Testis (tissue), 3 donors: Measurements from ENCODE around the gene IGSF9. TPM values are rescaled to one million over a fixed set of nuclear protein-coding genes. Genes with fewer than 3 reads are reported as not detected.
"Not testable (repeated sequence)": the region's sequence is repeated elsewhere in the genome, so short reads cannot be mapped to it uniquely, and the experiment has no call there.

Experiments used
- DNase-seq: peaks from one replicate; pipeline ENCODE4 v3.0.0-alpha.2; 2019
- H3K27ac ChIP-seq, 2 donors: fragments of 200-600 bp; sonication (generic); one replicate each; pipeline ENCODE4 v1.5.1; 2019
- H3K27me3 ChIP-seq: fragments of 200-600 bp; sonication (generic); one replicate; pipeline ENCODE4 v1.5.1; 2019
- H3K36me3 ChIP-seq: fragments of 200-600 bp; sonication (generic); one replicate; pipeline ENCODE4 v1.5.1; 2017; ENCODE audit warnings: low read depth; ENCODE audit errors: missing control alignments
- H3K4me1 ChIP-seq: fragments of 200-600 bp; sonication (generic); one replicate; pipeline ENCODE4 v1.5.1; 2019
- H3K4me3 ChIP-seq, 2 donors: fragments of 200-600 bp; sonication (generic); one replicate each; pipeline ENCODE4 v1.5.1; 2017 to 2019
- H3K9me3 ChIP-seq: fragments of 200-600 bp; sonication (generic); one replicate; pipeline ENCODE4 v1.5.1; 2017
- POLR2A ChIP-seq: fragments of 450-650 bp; IDR thresholded peaks from one replicate; pipeline ENCODE4 v1.6.1; 2017; ENCODE audit warnings: antibody characterized with exemption, mild to moderate bottlenecking, moderate library complexity
- WGBS, 2 donors: methylation state at CpG; one replicate each; pipeline ENCODE4 v1.1.5; 2018; 5-methylcytosine and 5-hydroxymethylcytosine counted together
- intact Hi-C: fragments of 100-400 bp; cut with DNase I; formaldehyde crosslinking; loops from one replicate; pipeline ENCODE4 v1.15.1; 2023; ENCODE audit warnings: low total_unique reads
- polyA plus RNA-seq: library from polyadenylated mRNA; stranded (reverse); fragments of 350-450 nt; fragmentation: Illumina TruSeq; extraction: RNeasy Lipid Tissue Mini Kit (QIAGEN cat#74804); gene quantifications from one replicate; pipeline ENCODE4 v1.2.3, GENCODE V29; 2014; ENCODE audit warnings: low read depth, low replicate concordance; ENCODE audit not compliant: insufficient read depth
- total RNA-seq, 2 donors: library from RNA; depleted of rRNA; stranded (reverse); fragments of >200 nt; gene quantifications; one replicate each; pipeline ENCODE4 v1.2.3, GENCODE V29; 2016
- TF ChIP-seq, protein P1 (sequence below), 3 experiments: fragments of 450-650 bp in 2 of 3; fragments of 200-600 bp in 1 of 3; sonication (generic) in 1 of 3; IDR thresholded peaks; one replicate each; pipeline ENCODE4 v1.5.1; 2016 to 2019; ENCODE audit warnings: antibody characterized with exemption in 3 of 3, mild to moderate bottlenecking in 2 of 3, moderate library complexity in 1 of 3

Gene IGSF9
- total and polyA plus RNA-seq, 3 donors from 2014 or later, result 4.8 to 10.2 (median 7.9) TPM

DNA sequence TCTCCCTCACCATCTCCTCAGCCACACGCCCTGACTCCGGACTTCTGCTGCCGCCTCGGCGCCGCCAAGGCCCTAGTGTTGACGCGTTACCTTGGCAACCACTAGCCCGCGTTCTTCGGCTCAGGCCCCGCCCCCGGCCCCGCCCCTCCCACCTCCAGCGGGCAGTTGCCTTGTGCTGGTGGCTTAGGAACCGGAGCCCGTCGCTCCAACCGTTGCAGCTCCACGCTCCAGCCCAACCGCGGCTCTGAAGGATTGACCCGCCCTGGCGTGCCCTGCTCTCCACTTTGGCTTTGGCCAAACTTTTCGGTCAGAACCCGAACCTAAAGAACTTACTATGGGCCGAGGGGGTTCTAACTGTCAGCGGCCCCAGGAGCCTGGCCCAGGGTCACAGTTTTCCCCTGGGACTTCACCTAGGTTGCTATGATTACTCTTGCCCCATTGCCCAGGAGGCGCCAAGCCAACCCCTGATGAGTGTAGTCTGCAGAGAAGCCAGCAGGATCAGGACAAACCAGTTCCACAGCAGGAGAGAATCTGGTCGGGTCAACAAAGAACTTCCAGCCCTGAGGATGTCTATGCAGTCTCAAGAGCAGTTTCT lies 45.2 kb downstream of the IGSF9 start, which contains the start of gene CFAP45:
Gene CFAP45, minus strand, starts transcription at position 80 of the 595 bp plus-strand sequence. Its CDS starts 67 bp downstream, at position 13.
- Histone ChIP-seq H3K27me3 (no peaks in the 10 kb centered on the region), H3K9me3 (no peaks in the 10 kb centered on the region), H3K27ac (peak within 1 kb of the TSS in 1 of 2 donors; percentile 20), H3K4me3 (peak within 1 kb of the TSS; percentile 24 to 38), H3K4me1 (peaks cover 15% of the 10 kb centered on the region), H3K36me3 (no peaks in the 10 kb centered on the region)
- 23 to 27% methylated on average over 16 to 30 of the region's 30 CpGs for WGBS, 2 donors
- peak; percentile 81 for DNase-seq
- intact Hi-C loops, result no loop called here
- TF ChIP-seq, protein P1, sequence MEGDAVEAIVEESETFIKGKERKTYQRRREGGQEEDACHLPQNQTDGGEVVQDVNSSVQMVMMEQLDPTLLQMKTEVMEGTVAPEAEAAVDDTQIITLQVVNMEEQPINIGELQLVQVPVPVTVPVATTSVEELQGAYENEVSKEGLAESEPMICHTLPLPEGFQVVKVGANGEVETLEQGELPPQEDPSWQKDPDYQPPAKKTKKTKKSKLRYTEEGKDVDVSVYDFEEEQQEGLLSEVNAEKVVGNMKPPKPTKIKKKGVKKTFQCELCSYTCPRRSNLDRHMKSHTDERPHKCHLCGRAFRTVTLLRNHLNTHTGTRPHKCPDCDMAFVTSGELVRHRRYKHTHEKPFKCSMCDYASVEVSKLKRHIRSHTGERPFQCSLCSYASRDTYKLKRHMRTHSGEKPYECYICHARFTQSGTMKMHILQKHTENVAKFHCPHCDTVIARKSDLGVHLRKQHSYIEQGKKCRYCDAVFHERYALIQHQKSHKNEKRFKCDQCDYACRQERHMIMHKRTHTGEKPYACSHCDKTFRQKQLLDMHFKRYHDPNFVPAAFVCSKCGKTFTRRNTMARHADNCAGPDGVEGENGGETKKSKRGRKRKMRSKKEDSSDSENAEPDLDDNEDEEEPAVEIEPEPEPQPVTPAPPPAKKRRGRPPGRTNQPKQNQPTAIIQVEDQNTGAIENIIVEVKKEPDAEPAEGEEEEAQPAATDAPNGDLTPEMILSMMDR (IDR thresholded peaks at IDR 0.05), result no peak
- no peak for TF ChIP-seq POLR2A

GRCh38 chr1:159899634-159900033 lies 45.8 kb downstream of the IGSF9 start:
- intact Hi-C loops, H3K27me3 ChIP-seq, H3K9me3 ChIP-seq, DNase-seq, H3K27ac ChIP-seq, H3K36me3 ChIP-seq: not testable (repeated sequence)
- WGBS, 2 donors, result 57 to 60% methylated on average over 11 to 15 of the region's 15 CpGs
- peak overlapping the region; percentile 24 to 38 for H3K4me3 ChIP-seq
- H3K4me1 ChIP-seq, result peaks cover 15% of the 10 kb centered on the region

- WGBS, 2 donors, result 87 to 90% methylated on average over 3 of the region's 3 CpGs
- intact Hi-C loops, result no loop called here
- H3K4me3 ChIP-seq, result no peak overlapping the region
- no peaks in the 10 kb centered on the region for H3K27me3 ChIP-seq
- no peaks in the 10 kb centered on the region for H3K36me3 ChIP-seq
- no peak overlapping the region for H3K27ac ChIP-seq
- no peaks in the 10 kb centered on the region for H3K9me3 ChIP-seq
- TF ChIP-seq, protein P1 (IDR thresholded peaks at IDR 0.05), result no peak
- TF ChIP-seq POLR2A, result no peak
- H3K4me1 ChIP-seq, result peaks cover 15% of the 10 kb centered on the region
- no peak for DNase-seq
These were observed 46.9 kb downstream of the IGSF9 start for GRCh38 chr1:159898527-159898926.

DNA sequence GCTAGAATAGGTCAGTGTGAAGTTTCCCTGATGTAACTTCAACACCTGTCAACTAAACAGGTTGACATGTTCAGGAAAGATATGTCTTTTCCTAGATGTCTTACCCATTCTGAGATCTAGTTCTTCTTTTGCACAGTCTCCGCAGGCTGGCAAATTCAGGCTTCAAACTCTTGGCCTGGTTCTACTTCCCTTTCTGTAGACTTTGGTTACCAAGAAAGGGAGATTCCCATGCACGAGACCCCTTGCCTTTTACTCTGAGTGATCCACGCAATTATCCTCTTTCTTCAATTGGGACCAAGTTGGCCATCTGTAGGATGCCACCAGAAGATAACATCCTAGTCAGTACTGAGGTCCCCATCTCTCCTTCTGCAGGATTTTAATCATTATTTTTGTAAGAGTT lies 47.5 kb downstream of the IGSF9 start:
- 88 to 90% methylated on average over 3 of the region's 3 CpGs for WGBS, 2 donors
- intact Hi-C loops, result no loop called here
- H3K27me3 ChIP-seq, result no peaks in the 10 kb centered on the region
- no peak for TF ChIP-seq POLR2A
- TF ChIP-seq, protein P1 (IDR thresholded peaks at IDR 0.05), result no peak
- H3K36me3 ChIP-seq, result no peaks in the 10 kb centered on the region
- no peaks in the 10 kb centered on the region for H3K9me3 ChIP-seq
- no peak overlapping the region for H3K4me3 ChIP-seq
- no peak for DNase-seq
- H3K27ac ChIP-seq, result no peak overlapping the region
- peaks cover 15% of the 10 kb centered on the region for H3K4me1 ChIP-seq

DNA sequence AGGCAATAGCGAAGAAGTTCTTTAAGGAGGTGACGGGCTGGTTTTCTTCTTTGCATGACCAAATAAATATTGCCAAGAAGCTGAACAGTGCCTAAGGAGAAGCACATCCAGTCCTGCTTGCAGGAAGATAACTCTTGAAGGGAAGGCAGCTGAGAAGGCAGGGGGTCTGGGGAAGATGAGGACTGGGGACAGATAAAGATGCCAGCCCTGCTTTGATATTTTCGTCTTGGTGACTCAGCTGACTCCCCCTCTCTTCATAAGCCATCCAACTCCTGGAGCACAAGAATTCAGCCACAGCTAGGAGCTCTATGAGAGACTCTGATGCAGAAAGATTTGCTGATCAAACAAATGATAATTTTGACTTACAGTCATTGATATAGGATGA lies 48.9 kb downstream of the IGSF9 start:
- Histone ChIP-seq H3K36me3 (no peaks in the 10 kb centered on the region), H3K4me3 (no peak overlapping the region), H3K27ac (no peak overlapping the region), H3K4me1 (peaks cover 15% of the 10 kb centered on the region), H3K9me3 (no peaks in the 10 kb centered on the region), H3K27me3 (no peaks in the 10 kb centered on the region)
- 61 to 72% methylated on average over 3 of the region's 3 CpGs for WGBS, 2 donors
- intact Hi-C loops, result no loop called here
- no peak for DNase-seq
- TF ChIP-seq POLR2A, result no peak
- TF ChIP-seq, protein P1 (IDR thresholded peaks at IDR 0.05), result no peak
